PC-3 (cell line): ENCODE measurements around the gene SPEN. TPM values are rescaled to one million over a fixed set of nuclear protein-coding genes. Genes with fewer than 3 reads are reported as not detected.
A peak's percentile ranks its signal among the peaks of the same experiment; 100 is the strongest.

ENCODE experiments used
- ATAC-seq: fragments of 200-7000 bp; cut with Tn5 transposase; 2 replicates; pipeline ENCODE4 v1.9.1; 2020; ENCODE audit warnings: mild to moderate bottlenecking, moderate library complexity
- BruUV-seq: library from RNA; stranded (reverse); fragments of 400-500 nt; replicated peaks from 2 replicates; lab custom pipeline; 2021; lab: Mats Ljungman, UMichigan
- CTCF ChIA-PET: fragments of 300-600 bp; sonication (Branson Sonifier 250); formaldehyde crosslinking; loops from one replicate; lab custom pipeline; 2022; ENCODE audit warnings: antibody characterized with exemption; lab: Charles Lee
- POLR2A ChIA-PET: fragments of 300-600 bp; sonication (Branson Sonifier 250); formaldehyde crosslinking; loops from one replicate; lab custom pipeline; 2022; ENCODE audit warnings: antibody characterized with exemption; ENCODE audit not compliant: unreplicated experiment; lab: Charles Lee
- DNase-seq: peaks from one replicate; pipeline ENCODE4 v3.0.0-alpha.2; 2015
- H2AFZ ChIP-seq: fragments of 300-600 bp; sonication (generic); 2 replicates; pipeline ENCODE4 v1.6.0; 2016; ENCODE audit warnings: antibody characterized with exemption, low read length
- H3F3A ChIP-seq: fragments of 300-600 bp; sonication (generic); one replicate; pipeline ENCODE4 v1.6.0; 2017; ENCODE audit warnings: antibody characterized with exemption, low read length, control low read depth, mild to moderate bottlenecking; ENCODE audit not compliant: unreplicated experiment
- H3K27ac ChIP-seq: fragments of 300-600 bp; sonication (generic); 2 replicates; pipeline ENCODE4 v1.5.1; 2016; ENCODE audit warnings: mild to moderate bottlenecking, low read length
- H3K27me3 ChIP-seq: fragments of 300-600 bp; sonication (generic); 2 replicates; pipeline ENCODE4 v1.6.1; 2016; ENCODE audit warnings: low read length, mixed read lengths
- H3K36me3 ChIP-seq: fragments of 300-600 bp; sonication (generic); 2 replicates; pipeline ENCODE4 v1.6.1; 2016; ENCODE audit warnings: low read depth, mixed run types, low read length, mixed read lengths
- H3K4me1 ChIP-seq: fragments of 300-600 bp; sonication (generic); 2 replicates; pipeline ENCODE4 v1.5.1; 2016; ENCODE audit warnings: low read length; ENCODE audit not compliant: insufficient read depth
- H3K4me2 ChIP-seq: fragments of 300-600 bp; sonication (generic); 2 replicates; pipeline ENCODE4 v1.6.0; 2016; ENCODE audit warnings: low read length
- H3K4me3 ChIP-seq: fragments of 300-600 bp; sonication (generic); 2 replicates; pipeline ENCODE4 v1.5.1; 2016; ENCODE audit warnings: mild to moderate bottlenecking, low read length, mixed read lengths
- H3K79me2 ChIP-seq: fragments of 300-600 bp; sonication (generic); 2 replicates; pipeline ENCODE4 v1.6.1; 2017; ENCODE audit warnings: low read length, mixed read lengths
- H3K9ac ChIP-seq: fragments of 300-600 bp; sonication (generic); 2 replicates; pipeline ENCODE4 v1.6.0; 2016; ENCODE audit warnings: mild to moderate bottlenecking, low read length
- H3K9me2 ChIP-seq: fragments of 300-600 bp; sonication (generic); replicated peaks from 2 replicates; pipeline ENCODE4 v1.6.1; 2016; ENCODE audit warnings: mixed run types, low read length, mixed read lengths
- H3K9me3 ChIP-seq: fragments of 300-600 bp; sonication (generic); 2 replicates; pipeline ENCODE4 v1.6.1; 2016; ENCODE audit warnings: low read length, mixed read lengths
- H4K20me1 ChIP-seq: fragments of 300-600 bp; sonication (generic); 2 replicates; pipeline ENCODE4 v1.6.1; 2016; ENCODE audit warnings: low read length, mixed read lengths
- EZH2 ChIP-seq: fragments of 300-600 bp; sonication (generic); IDR thresholded peaks from one replicate; pipeline ENCODE4 v1.6.1; 2017; ENCODE audit warnings: antibody characterized with exemption, mild to moderate bottlenecking, low read length; ENCODE audit not compliant: unreplicated experiment
- EZH2phosphoT487 ChIP-seq: fragments of 300-600 bp; sonication (generic); IDR thresholded peaks from 2 replicates; pipeline ENCODE4 v1.6.1; 2018; ENCODE audit warnings: mild to moderate bottlenecking, antibody characterized with exemption, low read length, borderline replicate concordance
- intact Hi-C: fragments of 100-400 bp; cut with micrococcal nuclease; formaldehyde crosslinking; loops from 2 replicates; pipeline ENCODE4 v1.9.0; 2023
- total RNA-seq: library from RNA; depleted of rRNA; stranded (reverse); fragments of >200 nt; gene quantifications from 2 replicates; pipeline ENCODE4 v1.2.3, GENCODE V29; 2014
- TF ChIP-seq, protein P1 (sequence below): fragments of 300-600 bp; sonication (generic); conservative IDR thresholded peaks from 2 replicates; pipeline ENCODE4 v1.5.1; 2017; ENCODE audit warnings: antibody characterized with exemption, low read depth, mild to moderate bottlenecking, low read length

The SPEN gene
- total RNA-seq, 1 experiment from 2014 or later: 26.7 TPM

DNA sequence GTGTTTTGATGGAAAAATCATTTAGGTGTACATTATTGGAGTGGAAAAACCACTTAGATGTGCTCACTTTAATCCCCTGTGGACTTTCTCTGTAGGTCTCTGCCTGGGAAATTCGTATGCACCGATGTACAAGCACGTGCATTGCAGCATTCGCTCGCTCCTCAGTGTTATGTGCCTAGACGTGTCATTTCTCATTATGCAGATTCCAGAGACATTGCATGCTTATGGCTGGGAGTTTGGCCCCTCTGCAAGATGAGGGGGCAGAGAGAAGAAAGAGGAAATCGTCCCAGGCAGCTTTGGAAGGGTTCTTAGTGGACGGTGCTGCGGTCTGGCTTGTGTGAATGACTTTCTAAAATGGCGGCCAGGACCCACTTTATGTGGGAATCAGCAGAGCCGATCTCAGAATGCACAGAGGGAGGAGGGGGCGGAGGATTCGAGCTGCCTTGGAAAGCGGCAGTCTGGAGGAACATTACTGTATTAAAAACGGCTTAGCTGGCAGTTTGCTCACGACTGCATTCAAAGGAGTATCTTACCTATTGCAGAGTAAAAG lies 2.3 kb downstream of the SPEN start:
- ChIA-PET CTCF (no interaction called here), POLR2A (interaction anchor here (0.6 to 1.2 kb wide), 3 partner anchors 16 to 121 kb away, joined by 4 to 9 read pairs (median 7); no protein-coding TSS in a partner anchor)
- Histone ChIP-seq H3F3A (peaks cover 7% of the 10 kb centered on the region), H3K9me3 (no peaks in the 10 kb centered on the region), H4K20me1 (peaks cover 8% of the 10 kb centered on the region; the same call in 1 of the 2 replicates), H3K36me3 (no peaks in the 10 kb centered on the region), H3K4me2 (peak overlapping the region; percentile 100), H3K4me1 (peaks cover 39% of the 10 kb centered on the region), H3K9me2 (no peaks in the 10 kb centered on the region), H3K4me3 (peak overlapping the region; percentile 90), H3K9ac (peak overlapping the region; percentile 89), H3K79me2 (peaks cover 97% of the 10 kb centered on the region), H3K27ac (peak overlapping the region; percentile 95), H2AFZ (peak overlapping the region; percentile 73), H3K27me3 (no peaks in the 10 kb centered on the region)
- intact Hi-C loops: loop anchor here (5.0 kb wide), 3 partner anchors 37 to 67 kb away; no protein-coding TSS in a partner anchor
- ATAC-seq: peak; percentile 25
- DNase-seq: peak; percentile 54
- TF ChIP-seq, protein P1, sequence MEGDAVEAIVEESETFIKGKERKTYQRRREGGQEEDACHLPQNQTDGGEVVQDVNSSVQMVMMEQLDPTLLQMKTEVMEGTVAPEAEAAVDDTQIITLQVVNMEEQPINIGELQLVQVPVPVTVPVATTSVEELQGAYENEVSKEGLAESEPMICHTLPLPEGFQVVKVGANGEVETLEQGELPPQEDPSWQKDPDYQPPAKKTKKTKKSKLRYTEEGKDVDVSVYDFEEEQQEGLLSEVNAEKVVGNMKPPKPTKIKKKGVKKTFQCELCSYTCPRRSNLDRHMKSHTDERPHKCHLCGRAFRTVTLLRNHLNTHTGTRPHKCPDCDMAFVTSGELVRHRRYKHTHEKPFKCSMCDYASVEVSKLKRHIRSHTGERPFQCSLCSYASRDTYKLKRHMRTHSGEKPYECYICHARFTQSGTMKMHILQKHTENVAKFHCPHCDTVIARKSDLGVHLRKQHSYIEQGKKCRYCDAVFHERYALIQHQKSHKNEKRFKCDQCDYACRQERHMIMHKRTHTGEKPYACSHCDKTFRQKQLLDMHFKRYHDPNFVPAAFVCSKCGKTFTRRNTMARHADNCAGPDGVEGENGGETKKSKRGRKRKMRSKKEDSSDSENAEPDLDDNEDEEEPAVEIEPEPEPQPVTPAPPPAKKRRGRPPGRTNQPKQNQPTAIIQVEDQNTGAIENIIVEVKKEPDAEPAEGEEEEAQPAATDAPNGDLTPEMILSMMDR: no peak
- TF ChIP-seq EZH2phosphoT487: no peak
- TF ChIP-seq EZH2: no peak
- no TSS peak for BruUV-seq

DNA sequence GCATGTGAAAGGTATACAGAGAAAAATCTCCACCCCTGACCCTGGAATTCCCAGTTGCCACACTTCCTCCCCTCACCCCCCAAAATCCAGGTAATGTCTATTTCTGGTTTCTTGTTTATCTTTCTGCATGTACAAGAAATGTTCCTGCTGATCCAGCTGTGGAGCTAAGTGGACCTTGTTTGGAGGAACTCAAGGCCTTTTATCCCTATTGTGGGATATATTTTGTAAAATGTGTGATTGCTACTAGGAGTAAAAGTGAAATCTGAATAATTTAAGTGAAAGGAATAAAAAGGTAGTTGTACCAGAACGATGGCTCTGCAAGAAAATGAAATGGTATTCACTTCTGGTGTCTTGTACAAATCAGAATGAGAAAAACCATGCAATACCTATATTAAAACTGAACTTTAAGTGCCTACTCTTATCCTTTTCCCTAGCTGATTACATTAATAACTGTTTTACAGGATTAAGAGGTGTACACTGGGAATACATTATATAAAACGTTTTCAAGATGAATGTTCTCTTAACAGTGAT lies 3.0 kb downstream of the SPEN start:
- Histone ChIP-seq H4K20me1 (peaks cover 8% of the 10 kb centered on the region; the same call in 1 of the 2 replicates), H3K36me3 (no peaks in the 10 kb centered on the region), H3K4me3 (peak overlapping the region; percentile 90), H3F3A (peaks cover 7% of the 10 kb centered on the region), H3K4me1 (peaks cover 32% of the 10 kb centered on the region), H2AFZ (no peak overlapping the region), H3K79me2 (peaks cover 97% of the 10 kb centered on the region), H3K4me2 (peak overlapping the region; percentile 100), H3K9ac (peak overlapping the region; percentile 89), H3K27ac (peak overlapping the region; percentile 95), H3K27me3 (no peaks in the 10 kb centered on the region), H3K9me2 (no peaks in the 10 kb centered on the region), H3K9me3 (no peaks in the 10 kb centered on the region)
- CTCF ChIA-PET: no interaction called here
- DNase-seq (no peak), ATAC-seq (no peak)
- intact Hi-C loops: loop anchor here (5.0 kb wide), 1 partner anchor 37 kb away; no protein-coding TSS in a partner anchor
- no peak for TF ChIP-seq EZH2phosphoT487
- no peak for TF ChIP-seq EZH2
- TF ChIP-seq, protein P1: no peak
- POLR2A ChIA-PET: interaction anchor here (1.2 kb wide), 1 partner anchor 17 kb away, joined by 9 read pairs; no protein-coding TSS in a partner anchor
- BruUV-seq: no TSS peak
